GM21515 (cell line): ENCODE results near the gene HEXIM2.

ENCODE experiments used
- ATAC-seq: cut with Tn5 transposase; IDR thresholded peaks from one replicate; pipeline ENCODE4 v1.9.1; 2021; ENCODE audit not compliant: unreplicated experiment

Gene HEXIM2

DNA sequence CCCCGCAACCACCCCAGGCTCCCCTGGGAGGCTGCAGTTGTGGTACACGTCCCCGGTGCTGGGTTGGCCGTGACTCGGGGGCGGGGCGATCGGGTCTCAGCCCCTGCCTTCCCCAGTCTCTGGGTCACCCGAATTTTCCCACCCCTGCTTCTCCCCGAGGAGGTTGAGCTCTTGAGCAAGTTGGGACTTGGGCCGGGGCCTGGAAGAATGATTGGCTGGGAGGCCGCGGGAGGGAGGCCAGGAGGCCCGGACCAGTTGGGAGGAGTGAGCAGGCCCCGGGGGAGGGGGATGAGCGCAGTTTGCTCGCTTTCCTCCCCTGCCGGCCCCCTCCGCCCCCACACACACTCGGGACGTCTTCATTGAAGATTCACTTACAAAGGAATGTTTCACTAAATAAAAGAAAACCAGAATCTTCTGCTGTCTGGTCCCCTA lies 17.9 kb upstream of the HEXIM2 start:
- no peak for ATAC-seq

DNA sequence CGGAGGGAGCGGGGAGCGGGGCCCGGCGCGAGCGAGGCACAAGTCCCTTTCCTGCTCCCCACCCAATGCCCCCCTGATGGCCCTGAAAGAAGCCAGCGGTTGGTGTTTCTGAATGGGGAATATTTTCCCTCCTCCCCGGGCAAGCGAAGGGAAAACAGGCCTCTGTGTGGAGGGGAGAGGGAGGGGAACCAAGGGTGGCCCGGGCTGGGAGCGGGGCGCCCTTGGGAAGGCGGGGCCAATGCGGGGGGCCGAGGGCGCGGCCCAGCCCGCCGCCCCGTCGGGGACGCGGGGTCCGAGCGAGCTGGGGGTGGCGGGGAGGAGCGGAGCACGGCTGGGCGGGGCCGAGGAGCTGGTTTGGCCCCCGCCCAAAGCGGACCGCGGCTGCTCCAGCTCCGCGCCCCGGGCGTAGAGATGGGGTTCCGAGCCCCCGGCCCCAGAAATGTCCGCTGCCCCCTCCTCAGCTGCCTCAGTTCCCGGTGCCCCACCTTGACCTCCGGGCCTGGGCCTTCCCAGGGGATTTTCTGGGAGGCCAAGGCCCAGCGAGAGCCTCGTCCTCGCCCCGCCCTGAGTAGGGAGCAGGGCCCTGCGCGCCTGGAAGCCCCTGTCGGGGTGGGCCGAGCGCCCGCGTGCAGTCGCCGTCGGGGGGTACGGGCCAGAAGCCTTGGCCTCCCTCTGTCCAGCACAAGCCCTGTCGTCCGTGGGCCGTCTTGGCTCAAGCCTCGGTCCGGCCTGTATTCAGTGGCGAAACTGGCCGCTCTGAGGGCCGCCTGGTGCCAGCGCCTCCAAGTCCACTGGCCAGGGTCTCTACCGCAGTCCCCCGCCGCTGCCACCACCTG lies 17.3 kb upstream of the HEXIM2 start:
- no peak for ATAC-seq

DNA sequence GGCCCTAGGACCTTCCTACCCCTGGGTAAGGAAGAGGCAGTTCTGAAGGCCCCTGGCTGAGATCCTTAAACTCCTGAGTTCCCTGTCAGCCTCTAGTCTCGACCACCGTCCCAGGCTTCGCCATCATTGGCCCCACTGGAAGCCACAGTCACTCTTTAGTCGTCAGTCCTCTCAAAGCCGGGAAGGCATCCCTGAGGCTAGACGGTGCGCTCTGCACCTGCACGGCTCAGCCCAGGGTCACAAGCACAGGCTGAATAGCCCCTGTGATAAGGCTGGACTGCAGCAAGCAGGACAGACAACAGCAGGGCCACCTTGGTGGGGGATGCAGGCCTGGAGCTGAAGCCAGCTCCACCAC lies 16.7 kb upstream of the HEXIM2 start:
- no peak for ATAC-seq

DNA sequence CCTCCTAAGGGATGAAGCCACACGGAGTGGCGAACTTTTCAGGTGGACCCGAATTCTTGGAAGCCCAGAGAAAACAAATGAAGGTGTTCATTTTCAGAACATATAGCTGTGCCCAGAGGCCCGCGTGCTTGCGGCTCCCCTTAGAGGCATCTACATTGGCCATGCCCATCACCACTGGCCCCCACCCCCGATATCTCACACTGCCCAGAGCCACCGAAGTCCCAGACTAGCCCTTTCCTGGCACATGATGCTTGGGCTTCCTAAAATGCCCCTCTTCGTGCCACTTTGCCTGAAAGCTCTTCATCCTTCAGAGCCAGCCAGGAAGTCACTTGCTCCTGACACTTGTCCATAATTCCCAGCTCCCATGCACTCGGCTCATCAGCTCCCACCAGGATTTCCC lies 15.5 kb upstream of the HEXIM2 start:
- ATAC-seq = no peak

DNA sequence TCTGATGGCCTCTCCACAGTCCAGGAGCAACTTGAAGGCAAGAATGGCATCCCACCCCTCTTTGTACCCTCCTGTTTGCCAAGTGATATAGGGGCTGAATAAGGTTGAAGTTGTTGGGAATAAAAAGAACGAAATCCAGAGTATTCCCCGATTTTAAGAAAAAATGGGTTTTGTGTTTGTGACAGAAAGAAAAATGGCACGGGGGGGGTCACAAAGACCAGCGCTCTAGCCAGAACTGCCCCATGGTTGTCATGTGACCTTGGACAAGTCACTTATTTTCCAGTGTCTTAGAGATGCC lies 15.1 kb upstream of the HEXIM2 start:
- ATAC-seq = no peak

DNA sequence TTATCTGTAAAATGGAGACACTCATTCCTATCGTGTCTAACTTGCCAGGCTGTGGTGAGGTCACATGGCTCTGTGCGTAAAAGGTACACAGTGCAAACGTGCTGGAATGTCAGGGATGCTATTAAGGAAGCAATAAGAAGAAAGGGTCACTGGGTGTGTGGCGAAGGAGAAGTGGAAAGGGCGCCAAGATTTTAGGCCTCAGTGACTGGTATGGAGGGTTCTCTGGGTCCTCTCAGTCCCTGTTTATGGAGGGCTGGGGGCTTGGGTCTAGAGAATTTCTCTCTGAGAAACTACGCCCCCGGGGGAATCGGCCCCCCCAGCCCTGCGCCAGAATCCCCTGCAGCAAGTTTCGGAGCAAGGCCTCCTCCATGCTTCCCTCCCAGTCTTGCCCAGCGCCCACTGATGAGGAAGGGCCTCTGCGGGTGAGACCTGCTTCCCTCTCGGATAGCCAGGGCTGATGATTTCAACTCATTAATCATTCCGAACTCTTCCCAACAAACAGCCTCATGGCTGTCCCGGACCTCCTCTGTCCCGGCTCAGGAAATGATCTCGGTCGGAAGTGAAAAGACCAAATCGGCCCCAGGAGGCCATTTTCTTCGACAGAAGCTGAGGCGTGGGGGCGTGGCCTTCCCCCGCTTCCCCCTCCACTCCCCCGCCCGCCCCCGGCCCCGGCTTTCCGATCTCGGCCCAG lies 14.6 kb upstream of the HEXIM2 start:
- no peak for ATAC-seq

DNA sequence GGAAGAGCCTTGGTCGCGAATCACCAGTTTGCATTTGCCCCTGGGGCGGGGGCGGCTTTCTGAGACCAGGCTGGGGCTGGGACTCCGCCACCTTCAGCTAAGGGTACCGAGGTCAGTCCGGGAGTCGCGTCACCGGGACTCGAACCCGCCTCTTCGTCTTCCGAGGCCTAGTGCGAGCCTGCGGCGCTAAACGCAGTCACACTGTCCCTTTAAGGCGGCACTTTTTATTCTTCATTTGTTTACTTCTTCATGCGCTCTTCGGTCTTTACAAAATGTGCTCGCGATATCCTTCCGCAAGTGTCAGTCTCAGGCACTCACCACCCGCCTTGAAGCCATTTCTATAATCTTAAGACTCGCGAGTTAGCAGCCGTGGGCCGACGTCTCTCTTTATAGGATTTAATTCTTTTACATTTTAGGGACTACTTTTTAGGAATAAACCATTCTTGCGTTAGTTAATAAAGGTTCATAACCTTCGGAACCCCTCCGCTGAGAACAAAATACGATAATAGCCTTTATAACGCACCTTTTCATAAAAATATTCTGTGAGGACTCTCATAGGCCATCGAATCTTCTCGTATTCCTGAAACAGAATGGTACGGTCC lies 14.0 kb upstream of the HEXIM2 start:
- no peak for ATAC-seq

DNA sequence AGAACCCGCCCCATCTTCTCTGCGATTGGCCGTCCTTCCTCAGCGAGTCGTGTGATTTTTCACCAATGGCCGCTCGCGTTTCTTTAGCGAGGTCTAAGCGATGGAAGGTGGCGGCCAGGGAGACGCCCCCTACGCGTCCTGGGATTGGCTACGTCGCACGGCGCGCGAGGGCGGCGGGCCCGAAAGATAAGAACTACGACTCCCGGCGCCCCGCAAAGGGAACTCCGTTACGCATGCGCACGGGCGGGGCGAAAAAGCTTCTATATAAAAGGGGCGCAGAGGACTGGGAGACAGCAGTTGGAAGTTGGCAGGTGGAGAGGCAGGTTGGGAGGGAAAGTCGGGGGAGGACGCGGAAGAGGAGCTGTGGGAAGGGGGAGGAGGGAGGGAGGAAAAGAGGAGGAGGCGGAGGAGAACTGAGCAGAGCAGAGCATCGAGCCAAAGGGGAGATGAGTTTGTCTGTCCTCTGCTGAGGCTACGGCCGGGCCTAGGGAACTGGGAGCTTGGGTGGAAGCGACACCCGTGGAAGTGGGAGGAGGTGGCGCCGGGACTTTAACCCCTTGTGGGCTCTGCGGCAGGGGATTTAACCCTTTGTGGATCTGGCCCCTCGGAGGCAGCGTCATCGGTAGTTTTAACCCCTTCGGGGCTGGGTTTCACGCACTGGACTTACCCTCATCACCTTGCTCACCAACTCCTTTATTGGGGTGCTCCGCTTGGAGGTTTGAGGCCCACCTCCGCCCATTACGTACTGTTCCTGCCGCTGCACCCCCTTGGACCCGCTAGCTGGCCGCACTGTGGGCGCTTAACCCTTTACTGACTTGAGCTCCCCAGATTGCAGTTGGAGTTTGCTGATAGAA lies 13.3 kb upstream of the HEXIM2 start, which contains the start of gene HEXIM1:
Gene HEXIM1, plus strand, starts transcription at position 293 of the 854 bp plus-strand sequence. CDS start 716 bp downstream, outside the sequence.
- ATAC-seq = peak; percentile 66

DNA sequence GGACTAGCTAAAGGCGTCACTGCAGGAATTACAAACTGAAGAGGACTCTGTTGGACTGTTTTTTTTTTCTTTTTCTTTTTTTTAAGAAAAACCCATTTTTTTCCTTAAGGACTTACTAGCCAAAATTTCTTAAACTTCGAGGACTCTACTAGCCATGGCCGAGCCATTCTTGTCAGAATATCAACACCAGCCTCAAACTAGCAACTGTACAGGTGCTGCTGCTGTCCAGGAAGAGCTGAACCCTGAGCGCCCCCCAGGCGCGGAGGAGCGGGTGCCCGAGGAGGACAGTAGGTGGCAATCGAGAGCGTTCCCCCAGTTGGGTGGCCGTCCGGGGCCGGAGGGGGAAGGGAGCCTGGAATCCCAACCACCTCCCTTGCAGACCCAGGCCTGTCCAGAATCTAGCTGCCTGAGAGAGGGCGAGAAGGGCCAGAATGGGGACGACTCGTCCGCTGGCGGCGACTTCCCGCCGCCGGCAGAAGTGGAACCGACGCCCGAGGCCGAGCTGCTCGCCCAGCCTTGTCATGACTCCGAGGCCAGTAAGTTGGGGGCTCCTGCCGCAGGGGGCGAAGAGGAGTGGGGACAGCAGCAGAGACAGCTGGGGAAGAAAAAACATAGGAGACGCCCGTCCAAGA lies 12.5 kb upstream of the HEXIM2 start:
- no peak for ATAC-seq

DNA sequence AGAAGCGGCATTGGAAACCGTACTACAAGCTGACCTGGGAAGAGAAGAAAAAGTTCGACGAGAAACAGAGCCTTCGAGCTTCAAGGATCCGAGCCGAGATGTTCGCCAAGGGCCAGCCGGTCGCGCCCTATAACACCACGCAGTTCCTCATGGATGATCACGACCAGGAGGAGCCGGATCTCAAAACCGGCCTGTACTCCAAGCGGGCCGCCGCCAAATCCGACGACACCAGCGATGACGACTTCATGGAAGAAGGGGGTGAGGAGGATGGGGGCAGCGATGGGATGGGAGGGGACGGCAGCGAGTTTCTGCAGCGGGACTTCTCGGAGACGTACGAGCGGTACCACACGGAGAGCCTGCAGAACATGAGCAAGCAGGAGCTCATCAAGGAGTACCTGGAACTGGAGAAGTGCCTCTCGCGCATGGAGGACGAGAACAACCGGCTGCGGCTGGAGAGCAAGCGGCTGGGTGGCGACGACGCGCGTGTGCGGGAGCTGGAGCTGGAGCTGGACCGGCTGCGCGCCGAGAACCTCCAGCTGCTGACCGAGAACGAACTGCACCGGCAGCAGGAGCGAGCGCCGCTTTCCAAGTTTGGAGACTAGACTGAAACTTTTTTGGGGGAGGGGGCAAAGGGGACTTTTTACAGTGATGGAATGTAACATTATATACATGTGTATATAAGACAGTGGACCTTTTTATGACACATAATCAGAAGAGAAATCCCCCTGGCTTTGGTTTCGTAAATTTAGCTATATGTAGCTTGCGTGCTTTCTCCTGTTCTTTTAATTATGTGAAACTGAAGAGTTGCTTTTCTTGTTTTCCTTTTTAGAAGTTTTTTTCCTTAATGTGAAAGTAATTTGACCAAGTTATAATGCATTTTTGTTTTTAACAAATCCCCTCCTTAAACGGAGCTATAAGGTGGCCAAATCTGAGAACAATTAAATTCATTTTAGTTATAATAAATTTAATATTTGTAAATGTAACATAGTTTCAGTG lies 11.7 kb upstream of the HEXIM2 start:
- ATAC-seq = no peak

DNA sequence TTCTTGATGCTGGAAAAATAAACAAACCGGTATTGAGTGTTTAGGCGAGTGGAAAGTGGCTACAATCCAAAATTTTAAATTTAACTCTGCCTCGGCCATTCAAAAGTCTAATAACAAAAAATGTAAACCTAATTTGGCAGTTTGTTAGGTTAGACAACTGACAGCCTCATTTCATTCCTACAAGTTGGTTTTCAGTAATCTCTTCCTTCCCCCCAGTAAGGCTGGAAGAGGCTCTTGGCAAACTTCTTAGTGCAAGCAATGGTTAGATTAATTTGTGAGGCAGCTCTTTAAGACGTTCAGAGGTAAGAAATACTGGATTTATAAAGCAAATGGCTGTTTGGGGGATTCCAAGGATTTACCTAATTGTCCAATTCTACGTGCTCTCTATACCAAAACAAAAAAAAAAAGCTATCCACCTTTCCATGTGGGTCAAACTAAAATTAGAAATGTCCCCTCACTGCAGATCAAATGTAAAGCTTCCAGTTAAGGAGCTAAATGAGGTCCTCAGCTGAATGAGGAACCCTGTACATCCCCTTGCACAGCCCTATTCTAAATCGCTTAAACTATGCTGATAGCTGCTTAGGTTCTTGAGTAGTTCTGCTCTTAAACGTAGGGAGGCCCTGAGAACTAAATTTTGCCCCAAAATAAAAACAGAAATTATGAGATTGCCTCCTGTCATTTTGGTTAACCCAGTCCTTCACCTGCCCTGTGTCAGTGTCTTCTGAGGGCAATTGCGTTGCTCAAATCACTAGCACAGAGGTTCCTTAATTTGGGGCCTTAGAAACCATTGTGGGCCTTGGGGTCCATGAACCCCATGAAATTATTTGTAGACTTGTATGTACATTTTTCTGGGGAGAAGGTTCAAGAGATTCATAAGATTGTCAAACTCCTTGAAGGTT lies 10.5 kb upstream of the HEXIM2 start:
- no peak for ATAC-seq

DNA sequence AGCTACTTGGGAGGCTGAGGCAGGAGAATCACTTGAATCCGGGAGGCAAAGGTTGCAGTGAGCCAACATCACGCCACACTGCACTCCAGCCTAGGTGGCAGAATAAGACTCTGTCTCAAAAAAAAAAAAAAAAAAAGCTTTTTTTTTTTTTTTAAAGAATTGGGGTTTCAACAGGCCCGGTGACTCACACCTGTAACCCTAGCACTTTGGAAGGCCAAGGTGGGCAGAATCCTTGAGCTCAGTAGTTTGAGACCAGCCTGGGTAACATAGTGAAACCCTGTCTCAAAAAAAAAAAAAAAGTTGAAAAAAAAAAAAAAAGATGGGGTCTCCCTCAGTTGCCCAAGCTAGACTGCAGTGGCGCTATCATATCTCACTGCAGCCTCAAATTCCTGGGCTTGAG lies 6.6 kb upstream of the HEXIM2 start:
- ATAC-seq = no peak

DNA sequence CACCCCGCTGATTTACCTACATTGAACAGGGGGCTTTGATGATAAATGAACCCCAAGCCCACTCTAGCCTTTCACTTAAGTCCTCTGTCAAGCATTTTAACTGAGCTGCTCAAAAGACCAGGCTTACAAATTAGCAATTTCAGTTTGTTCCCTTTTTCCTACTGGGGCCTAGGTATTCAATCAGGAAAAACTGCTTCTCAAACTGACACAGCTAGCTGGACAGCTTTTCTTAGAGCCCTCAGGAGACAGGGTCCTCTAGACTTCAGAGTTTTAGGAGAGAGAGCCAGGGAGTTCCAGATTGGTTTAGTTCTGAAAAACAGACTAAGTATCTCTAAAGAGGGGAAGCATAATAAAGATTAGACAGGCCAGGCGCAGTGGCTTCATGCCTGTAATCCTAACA lies 6.2 kb upstream of the HEXIM2 start:
- ATAC-seq = no peak

DNA sequence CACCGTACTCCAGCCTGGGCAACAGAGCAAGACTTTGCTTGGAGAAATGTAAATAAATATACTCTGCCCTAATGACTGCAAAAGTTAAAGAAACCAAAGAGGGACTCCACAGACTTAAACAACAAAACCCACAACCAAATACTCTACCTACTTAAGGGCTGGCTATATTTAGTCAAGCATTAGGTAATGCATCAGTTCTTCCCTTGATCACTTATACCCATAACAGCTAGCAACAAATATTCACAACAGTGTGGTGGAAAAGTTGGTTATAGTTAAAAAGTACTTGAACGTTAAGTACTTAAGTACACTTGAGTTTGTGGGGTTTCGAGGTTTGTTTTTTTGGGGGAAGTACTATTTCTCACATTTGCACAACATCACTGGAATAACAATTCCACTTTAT lies 5.4 kb upstream of the HEXIM2 start:
- no peak for ATAC-seq

DNA sequence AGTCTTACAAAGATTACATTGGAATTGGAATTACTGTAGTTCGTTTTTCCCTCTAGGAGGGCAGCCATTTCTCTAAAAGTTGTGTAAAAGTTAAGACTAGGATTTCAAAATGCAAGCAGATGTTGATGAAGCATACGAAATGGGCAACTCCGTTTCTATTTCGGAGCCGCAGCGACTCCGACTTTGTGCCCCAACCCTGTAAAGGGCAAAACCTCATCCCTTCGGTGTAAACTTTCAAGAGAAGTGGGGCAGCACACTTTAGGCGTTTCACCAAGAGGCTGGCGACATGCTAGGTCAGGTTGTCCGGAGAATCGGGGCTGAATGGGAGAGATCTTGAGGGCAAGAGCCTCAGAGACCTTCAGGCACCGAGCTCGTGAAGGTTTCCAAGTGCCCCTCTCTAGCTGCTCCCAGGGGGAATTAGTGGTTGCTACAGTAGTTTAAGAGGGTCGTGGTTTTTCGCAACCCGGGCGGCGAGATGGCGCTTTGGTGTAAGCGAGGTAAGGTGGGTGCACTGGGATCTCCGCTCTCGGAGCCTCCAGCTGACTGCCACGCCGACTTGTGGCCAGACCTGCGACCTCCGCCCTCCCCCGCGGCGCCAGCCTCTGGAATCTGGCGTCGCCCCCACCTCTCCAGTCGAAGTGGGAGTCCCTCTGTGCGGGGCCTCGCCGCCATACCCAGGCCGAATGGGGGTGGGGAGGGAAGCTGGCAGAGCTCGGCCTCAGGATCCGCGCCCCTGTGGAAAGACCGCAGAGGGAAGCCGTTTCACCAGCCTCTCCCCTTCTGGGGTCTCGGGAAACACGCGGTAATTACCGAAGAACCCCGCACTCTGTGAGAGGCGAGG lies 1.0 kb upstream of the HEXIM2 start:
- peak; percentile 24 for ATAC-seq

DNA sequence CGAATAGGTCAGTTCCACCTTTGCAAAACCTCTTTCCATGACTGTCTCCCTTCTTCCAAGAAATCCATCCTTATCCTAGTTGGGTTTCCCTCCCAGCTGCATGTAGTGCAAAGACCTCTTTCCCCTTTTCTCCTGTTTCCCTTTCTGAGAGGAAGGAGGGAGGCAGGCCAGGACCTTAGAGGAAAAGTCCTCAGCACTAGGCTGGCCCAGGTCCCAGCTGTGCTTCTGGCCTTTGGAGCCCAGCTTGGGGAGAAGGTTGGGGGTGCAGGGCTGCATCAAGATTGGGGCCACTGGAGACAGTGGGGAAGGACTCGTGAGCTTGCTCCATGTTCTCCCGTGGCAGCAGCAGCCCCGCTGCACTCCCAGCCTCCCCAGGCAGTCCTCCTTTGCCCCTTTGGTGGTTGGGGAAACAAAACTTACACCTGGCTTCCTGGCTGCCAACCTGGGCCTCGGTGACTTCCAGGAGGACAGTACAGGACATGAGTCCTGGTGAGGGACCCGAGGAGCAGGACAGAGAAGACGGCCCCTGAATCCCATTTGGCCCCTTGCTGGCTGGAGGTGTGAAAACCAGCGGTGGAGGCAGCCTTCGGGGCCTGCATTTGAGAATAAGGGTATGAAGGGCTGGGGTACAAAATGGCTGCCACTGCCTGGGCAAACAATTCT lies 481 bp downstream of the HEXIM2 start:
- ATAC-seq = no peak

DNA sequence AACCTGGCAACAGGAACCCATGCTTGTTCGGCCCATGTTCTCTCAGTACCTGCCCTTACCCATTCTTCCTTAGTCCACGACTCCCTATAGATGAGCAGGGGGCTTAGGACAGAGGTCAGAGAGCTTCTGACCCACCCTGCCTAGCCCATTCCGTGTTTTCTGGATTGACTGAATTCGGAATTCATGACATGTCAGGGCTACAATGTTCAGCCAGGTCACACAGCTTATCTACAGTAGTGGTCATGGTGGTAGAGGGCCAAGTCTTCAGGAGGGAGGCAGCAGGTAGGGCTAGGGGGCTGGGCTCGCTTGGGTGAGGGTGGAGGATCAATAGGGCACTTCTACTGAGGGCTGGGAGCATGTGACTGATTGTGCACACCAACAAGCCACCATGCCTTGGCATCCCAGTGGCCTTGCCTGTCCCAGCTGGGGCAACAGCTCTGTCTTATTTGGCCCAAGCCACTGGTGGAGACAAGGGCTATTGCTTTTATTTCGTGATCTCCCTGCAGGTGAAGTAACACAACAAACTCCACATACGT lies 3.1 kb downstream of the HEXIM2 start:
- ATAC-seq = no peak
